Stimulated activated CD4-positive, alpha-beta T cell treated with anti-CD3 and anti-CD28 coated beads, Interleukin-4, amount 100 ng/mL, for 48 hours (primary cell): ENCODE data around the gene PLCL2.

Experiments
- DNase-seq, 2 donors: peaks; one replicate each; pipeline ENCODE4 v3.0.0-alpha.2; 2020; ENCODE audit warnings: low read depth in 2 of 2

The PLCL2 gene

GRCh38 chr3:17044855-17045254 lies 160.1 kb downstream of the PLCL2 start:
- no peak for DNase-seq

GRCh38 chr3:17045705-17046104 lies 160.9 kb downstream of the PLCL2 start:
- no peak for DNase-seq

- DNase-seq: no peak
Observed at GRCh38 chr3:17046623-17047022, 161.9 kb downstream of the PLCL2 start.

GRCh38 chr3:17047162-17047561 lies 162.4 kb downstream of the PLCL2 start:
- DNase-seq: no peak

GRCh38 chr3:17047894-17048293 lies 163.1 kb downstream of the PLCL2 start:
- no peak for DNase-seq

- no peak for DNase-seq
Observed at GRCh38 chr3:17050071-17050470, 165.3 kb downstream of the PLCL2 start.

- no peak for DNase-seq
Observed at GRCh38 chr3:17050506-17050905, 165.8 kb downstream of the PLCL2 start.

- no peak for DNase-seq
Observed at GRCh38 chr3:17052363-17052762, 167.6 kb downstream of the PLCL2 start.

GRCh38 chr3:17054301-17054981 lies 169.7 kb downstream of the PLCL2 start:
- DNase-seq: no peak

- no peak for DNase-seq
Observed at GRCh38 chr3:17054982-17055343, 170.2 kb downstream of the PLCL2 start.

GRCh38 chr3:17055374-17056276 lies 170.9 kb downstream of the PLCL2 start:
- no peak for DNase-seq

GRCh38 chr3:17057321-17057720 lies 172.6 kb downstream of the PLCL2 start:
- no peak for DNase-seq

- DNase-seq: no peak
Observed at GRCh38 chr3:17059989-17060550, 175.3 kb downstream of the PLCL2 start.

GRCh38 chr3:17061005-17061404 lies 176.2 kb downstream of the PLCL2 start:
- no peak for DNase-seq

GRCh38 chr3:17062736-17063135 lies 178.0 kb downstream of the PLCL2 start:
- DNase-seq: no peak

GRCh38 chr3:17063596-17063995 lies 178.8 kb downstream of the PLCL2 start:
- no peak for DNase-seq

- no peak for DNase-seq
Observed at GRCh38 chr3:17065315-17065714, 180.6 kb downstream of the PLCL2 start.

GRCh38 chr3:17065881-17066280 lies 181.1 kb downstream of the PLCL2 start:
- no peak for DNase-seq

GRCh38 chr3:17069754-17070153 lies 185.0 kb downstream of the PLCL2 start:
- no peak for DNase-seq

GRCh38 chr3:17070161-17070959 lies 185.6 kb downstream of the PLCL2 start:
- DNase-seq: no peak

- DNase-seq: no peak
Observed at GRCh38 chr3:17074559-17074958, 189.8 kb downstream of the PLCL2 start.

- no peak for DNase-seq
Observed at GRCh38 chr3:17075358-17075757, 190.6 kb downstream of the PLCL2 start.
